Measurements from ENCODE around the gene ST14. TPM values are rescaled to one million over a fixed set of nuclear protein-coding genes. Genes with fewer than 3 reads are reported as not detected.
"Not testable (repeated sequence)": the region's sequence is repeated elsewhere in the genome, so short reads cannot be mapped to it uniquely, and the experiment has no call there.

ST14 gene
- total RNA-seq, 1 donor from 2014 or later = 0.10 TPM

DNA sequence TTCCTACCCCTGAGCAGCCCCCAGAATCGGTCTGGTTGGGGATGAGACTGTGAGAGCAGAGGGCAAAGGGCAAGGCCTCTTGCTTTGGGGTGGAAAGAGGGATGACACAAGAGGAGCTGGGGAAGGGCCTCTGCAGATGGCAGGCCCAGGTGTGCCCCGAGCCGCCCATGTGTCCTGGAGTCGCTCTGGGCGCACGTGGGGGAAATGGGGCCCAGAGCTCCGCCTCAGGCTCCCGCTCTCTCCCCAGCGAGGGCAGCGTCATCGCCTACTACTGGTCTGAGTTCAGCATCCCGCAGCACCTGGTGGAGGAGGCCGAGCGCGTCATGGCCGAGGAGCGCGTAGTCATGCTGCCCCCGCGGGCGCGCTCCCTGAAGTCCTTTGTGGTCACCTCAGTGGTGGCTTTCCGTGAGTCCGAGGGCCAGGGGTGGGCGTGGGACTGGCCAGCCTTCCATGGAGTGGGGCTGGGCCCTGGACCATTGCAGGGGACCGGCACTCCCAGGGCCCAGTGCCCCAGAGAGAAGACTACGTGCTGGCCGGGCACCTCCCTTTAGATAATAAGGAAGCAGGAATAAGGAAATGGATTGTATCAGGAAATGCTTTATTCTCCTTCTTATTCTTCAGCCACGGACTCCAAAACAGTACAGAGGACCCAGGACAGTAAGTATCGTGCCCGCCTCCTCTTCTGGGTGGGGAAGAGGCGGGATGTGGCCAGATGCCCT lies 30.1 kb downstream of the ST14 start:
- no peaks in the 10 kb centered on the region for H3K4me1 Mint-ChIP-seq (ENCODE audit: low read depth)
- peaks cover 5% of the 10 kb centered on the region for H3K9me3 Mint-ChIP-seq (ENCODE audit: low read depth)
- TF ChIP-seq, protein P1, sequence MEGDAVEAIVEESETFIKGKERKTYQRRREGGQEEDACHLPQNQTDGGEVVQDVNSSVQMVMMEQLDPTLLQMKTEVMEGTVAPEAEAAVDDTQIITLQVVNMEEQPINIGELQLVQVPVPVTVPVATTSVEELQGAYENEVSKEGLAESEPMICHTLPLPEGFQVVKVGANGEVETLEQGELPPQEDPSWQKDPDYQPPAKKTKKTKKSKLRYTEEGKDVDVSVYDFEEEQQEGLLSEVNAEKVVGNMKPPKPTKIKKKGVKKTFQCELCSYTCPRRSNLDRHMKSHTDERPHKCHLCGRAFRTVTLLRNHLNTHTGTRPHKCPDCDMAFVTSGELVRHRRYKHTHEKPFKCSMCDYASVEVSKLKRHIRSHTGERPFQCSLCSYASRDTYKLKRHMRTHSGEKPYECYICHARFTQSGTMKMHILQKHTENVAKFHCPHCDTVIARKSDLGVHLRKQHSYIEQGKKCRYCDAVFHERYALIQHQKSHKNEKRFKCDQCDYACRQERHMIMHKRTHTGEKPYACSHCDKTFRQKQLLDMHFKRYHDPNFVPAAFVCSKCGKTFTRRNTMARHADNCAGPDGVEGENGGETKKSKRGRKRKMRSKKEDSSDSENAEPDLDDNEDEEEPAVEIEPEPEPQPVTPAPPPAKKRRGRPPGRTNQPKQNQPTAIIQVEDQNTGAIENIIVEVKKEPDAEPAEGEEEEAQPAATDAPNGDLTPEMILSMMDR (IDR thresholded peaks at IDR 0.05) = no peak
- H3K27me3 Mint-ChIP-seq (ENCODE audit: low read depth) = no peaks in the 10 kb centered on the region
- H3K4me3 Mint-ChIP-seq (ENCODE audit: unreplicated experiment) = no peak overlapping the region
- no peak for DNase-seq (ENCODE audit: low spot score)
- no peaks in the 10 kb centered on the region for H3K36me3 Mint-ChIP-seq (ENCODE audit: low read depth)
- no peak overlapping the region for H3K27ac Mint-ChIP-seq (ENCODE audit: unreplicated experiment)

DNA sequence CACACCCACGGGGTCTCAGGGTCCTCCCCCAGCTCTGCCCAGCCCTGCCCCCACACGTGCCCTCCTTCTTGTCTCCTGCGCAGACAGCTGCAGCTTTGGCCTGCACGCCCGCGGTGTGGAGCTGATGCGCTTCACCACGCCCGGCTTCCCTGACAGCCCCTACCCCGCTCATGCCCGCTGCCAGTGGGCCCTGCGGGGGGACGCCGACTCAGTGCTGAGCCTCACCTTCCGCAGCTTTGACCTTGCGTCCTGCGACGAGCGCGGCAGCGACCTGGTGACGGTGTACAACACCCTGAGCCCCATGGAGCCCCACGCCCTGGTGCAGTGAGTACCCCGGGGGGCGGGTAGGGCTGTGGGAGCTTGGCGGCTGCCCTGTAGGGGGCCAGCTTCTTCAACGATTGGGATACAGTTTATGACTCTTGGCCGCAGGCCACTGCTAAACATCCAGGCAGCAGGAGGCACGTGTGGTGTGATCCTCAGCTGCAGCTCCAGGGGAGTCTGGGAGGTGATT lies 30.8 kb downstream of the ST14 start:
- no peaks in the 10 kb centered on the region for H3K36me3 Mint-ChIP-seq (ENCODE audit: low read depth)
- H3K27me3 Mint-ChIP-seq (ENCODE audit: low read depth) = no peaks in the 10 kb centered on the region
- H3K4me1 Mint-ChIP-seq (ENCODE audit: low read depth) = no peaks in the 10 kb centered on the region
- peaks cover under 1% of the 10 kb centered on the region for H3K9me3 Mint-ChIP-seq (ENCODE audit: low read depth)
- DNase-seq (ENCODE audit: low spot score) = no peak
- TF ChIP-seq, protein P1 (IDR thresholded peaks at IDR 0.05) = no peak
- no peak overlapping the region for H3K27ac Mint-ChIP-seq (ENCODE audit: unreplicated experiment)
- no peak overlapping the region for H3K4me3 Mint-ChIP-seq (ENCODE audit: unreplicated experiment)

DNA sequence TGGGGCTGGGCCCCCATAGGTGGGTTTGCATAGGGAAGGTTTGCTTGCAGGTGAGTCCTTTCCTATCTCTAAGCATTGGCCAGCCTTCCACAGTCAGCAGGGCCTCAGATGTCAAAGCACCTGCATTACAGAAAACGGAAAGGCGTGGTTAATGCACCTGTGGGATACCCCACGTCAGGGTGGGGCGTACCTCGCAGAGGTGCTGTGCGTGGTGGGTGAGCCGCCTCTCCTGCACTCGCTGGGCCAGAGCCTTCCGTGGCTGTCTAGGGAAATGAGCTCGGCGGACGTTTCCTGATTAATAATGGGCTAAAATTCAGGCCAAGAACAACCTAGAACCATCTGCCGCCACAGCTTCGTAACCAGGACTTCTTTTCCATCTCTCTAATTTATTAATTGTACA lies 32.3 kb downstream of the ST14 start:
- H3K36me3 Mint-ChIP-seq (ENCODE audit: low read depth) = no peaks in the 10 kb centered on the region
- no peaks in the 10 kb centered on the region for H3K4me1 Mint-ChIP-seq (ENCODE audit: low read depth)
- no peaks in the 10 kb centered on the region for H3K9me3 Mint-ChIP-seq (ENCODE audit: low read depth)
- no peak overlapping the region for H3K27ac Mint-ChIP-seq (ENCODE audit: unreplicated experiment)
- TF ChIP-seq, protein P1 (IDR thresholded peaks at IDR 0.05) = no peak
- peaks cover 1% of the 10 kb centered on the region for H3K27me3 Mint-ChIP-seq (ENCODE audit: low read depth)
- H3K4me3 Mint-ChIP-seq (ENCODE audit: unreplicated experiment) = no peak overlapping the region
- no peak for DNase-seq (ENCODE audit: low spot score)

DNA sequence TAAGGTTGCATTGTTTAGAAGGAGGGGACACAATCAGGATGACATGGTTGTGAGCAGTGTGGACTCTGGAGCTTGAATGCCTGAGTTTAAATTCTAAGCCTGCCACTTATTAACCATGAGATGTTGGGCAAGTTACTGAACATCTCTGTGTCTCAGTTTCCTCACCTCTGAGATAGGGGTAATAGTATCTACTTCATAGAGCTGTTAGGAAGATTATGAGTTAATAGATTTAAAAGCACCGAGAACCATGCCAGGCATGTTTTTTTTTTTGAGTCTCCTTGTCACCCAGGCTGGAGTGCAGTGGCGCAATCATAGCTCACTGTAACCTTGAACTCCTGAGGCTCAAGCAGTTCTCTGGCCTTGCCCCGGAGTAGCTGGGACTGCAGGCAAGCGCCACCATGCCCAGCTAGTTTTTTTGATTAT lies 33.3 kb downstream of the ST14 start:
- H3K4me3 Mint-ChIP-seq (ENCODE audit: unreplicated experiment) = no peak overlapping the region

DNA sequence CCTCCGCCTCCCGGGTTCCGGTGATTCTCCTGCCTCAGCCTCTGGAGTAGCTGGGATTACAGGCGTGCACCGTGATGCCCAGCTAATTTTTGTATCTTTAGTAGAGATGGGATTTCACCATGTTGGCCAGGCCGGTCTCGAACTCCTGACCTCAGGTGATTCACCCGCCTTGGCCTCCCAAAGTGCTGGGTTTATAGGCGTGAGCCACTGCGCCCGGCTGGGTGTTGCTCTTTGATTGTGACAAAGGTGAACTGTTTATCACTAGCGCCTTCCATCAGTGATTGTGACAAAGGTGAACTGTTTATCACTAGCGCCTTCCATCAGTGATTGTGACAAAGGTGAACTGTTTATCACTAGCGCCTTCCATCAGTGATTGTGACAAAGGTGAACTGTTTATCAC lies 34.0 kb downstream of the ST14 start:
- not testable (repeated sequence) for H3K36me3 Mint-ChIP-seq (ENCODE audit: low read depth); H3K4me1 Mint-ChIP-seq (ENCODE audit: low read depth); H3K9me3 Mint-ChIP-seq (ENCODE audit: low read depth); H3K4me3 Mint-ChIP-seq (ENCODE audit: unreplicated experiment); H3K27ac Mint-ChIP-seq (ENCODE audit: unreplicated experiment); DNase-seq (ENCODE audit: low spot score); H3K27me3 Mint-ChIP-seq (ENCODE audit: low read depth)

More for the DNA sequence above, 33.3 kb downstream of the ST14 start:
- Mint-ChIP-seq H3K9me3 (ENCODE audit: low read depth) (no peaks in the 10 kb centered on the region), H3K36me3 (ENCODE audit: low read depth) (no peaks in the 10 kb centered on the region), H3K27ac (ENCODE audit: unreplicated experiment) (no peak overlapping the region), H3K4me1 (ENCODE audit: low read depth) (no peaks in the 10 kb centered on the region), H3K27me3 (ENCODE audit: low read depth) (peaks cover 1% of the 10 kb centered on the region)
- TF ChIP-seq, protein P1 (IDR thresholded peaks at IDR 0.05) = no peak
- DNase-seq (ENCODE audit: low spot score) = no peak

All from chondrocyte (in vitro differentiated cells).